K562 (cell line): ENCODE measurements around the gene ECHDC1. TPM values are rescaled to one million over a fixed set of nuclear protein-coding genes. Genes with fewer than 3 reads are reported as not detected.
A peak's percentile ranks its signal among the peaks of the same experiment; 100 is the strongest.

Experiments
- ATAC-seq: fragments of 200-7000 bp; cut with Tn5 transposase; 3 replicates; pipeline ENCODE4 v1.9.1; 2020; ENCODE audit warnings: moderate library complexity
- BruUV-seq: library from RNA; stranded (reverse); fragments of 400-500 nt; replicated peaks from 2 replicates; lab custom pipeline; 2021; lab: Mats Ljungman, UMichigan
- CTCF ChIA-PET: fragments of 300-600 bp; formaldehyde crosslinking; extraction: SDS; loops from one replicate; lab custom pipeline; 2021; ENCODE audit warnings: low intra/inter-chr PET ratio; lab: Yijun Ruan, JAX
- POLR2A ChIA-PET: fragments of 300-600, 350-650 bp; sonication (Branson Sonifier 250); formaldehyde crosslinking; extraction: SDS; loops from one replicate; lab custom pipeline; 2021; ENCODE audit warnings: antibody characterized with exemption, inconsistent platforms; lab: Yijun Ruan, JAX
- DNase-seq, 4 experiments: peaks; one replicate each; pipeline versions ENCODE4 v3.0.0 to v3.0.0-alpha.2; 2011 to 2018; ENCODE audit warnings: low spot score in 3 of 4, mixed read lengths in 3 of 4; ENCODE audit errors: extremely low read depth in 1 of 4
- FAIRE-seq: peaks from 2 replicates; lab custom pipeline; 2011; peaks lifted over from hg19 to GRCh38; lab: Jason Lieb, UNC
- H2AFZ ChIP-seq: 2 replicates; pipeline ENCODE4 v1.6.0; 2011; ENCODE audit warnings: low read depth, low read length, control low read depth, inconsistent platforms
- H3K27ac ChIP-seq: fragments of 200-600 bp; 3 replicates; pipeline ENCODE4 v1.8.0; 2011; ENCODE audit warnings: low read depth, mild to moderate bottlenecking, control low read depth, inconsistent platforms, low read length, moderate library complexity, mixed read lengths; ENCODE audit errors: extremely low read depth
- H3K27me3 ChIP-seq, 2 experiments: fragments of 300-600 bp in 1 of 2; 2 replicates in 1 of 2; 3 replicates in 1 of 2; pipeline versions ENCODE4 v1.6.0 to v1.8.0; 2011; ENCODE audit warnings: inconsistent platforms in 2 of 2, low read length in 2 of 2, mild to moderate bottlenecking in 1 of 2, mixed read lengths in 1 of 2, moderate library complexity in 1 of 2; ENCODE audit not compliant: control insufficient read depth in 2 of 2, insufficient read depth in 2 of 2
- H3K36me3 ChIP-seq: fragments of 300-600 bp; 3 replicates; pipeline ENCODE4 v1.8.0; 2011; ENCODE audit warnings: mild to moderate bottlenecking, low read length, inconsistent platforms; ENCODE audit not compliant: control insufficient read depth, insufficient read depth
- H3K4me1 ChIP-seq, 2 experiments: fragments of 200-600 bp in 1 of 2; replicated peaks in 1 of 2; 2 replicates in 1 of 2; 3 replicates in 1 of 2; pipeline versions ENCODE4 v1.5.1 to v1.8.0; 2011; ENCODE audit warnings: inconsistent platforms in 2 of 2, low read length in 2 of 2, mild to moderate bottlenecking in 1 of 2, mixed read lengths in 1 of 2, moderate library complexity in 1 of 2; ENCODE audit not compliant: control insufficient read depth in 2 of 2, insufficient read depth in 2 of 2
- H3K4me2 ChIP-seq: 2 replicates; pipeline ENCODE4 v1.6.1; 2011; ENCODE audit warnings: low read length, control low read depth, inconsistent platforms, mixed read lengths; ENCODE audit not compliant: insufficient read depth
- H3K4me3 ChIP-seq: fragments of 200-600 bp; sonication (generic), shearing (Covaris generic); 2 replicates; pipeline ENCODE4 v1.5.1; 2016; ENCODE audit warnings: control low read depth, inconsistent platforms
- H3K79me2 ChIP-seq: fragments of 200-600 bp; 3 replicates; pipeline ENCODE4 v1.8.0; 2011; ENCODE audit warnings: low read length, inconsistent platforms; ENCODE audit not compliant: control insufficient read depth, insufficient read depth
- H3K9ac ChIP-seq, 2 experiments: 2 replicates each; pipeline versions ENCODE4 v1.6.0 to v1.6.1; 2011; ENCODE audit warnings: low read depth in 2 of 2, low read length in 2 of 2, control low read depth in 1 of 2, inconsistent platforms in 1 of 2, mild to moderate bottlenecking in 1 of 2, mixed read lengths in 1 of 2; ENCODE audit not compliant: insufficient read depth in 1 of 2
- H3K9me1 ChIP-seq: one replicate; pipeline ENCODE4 v1.6.0; 2011; ENCODE audit warnings: inconsistent platforms, mild to moderate bottlenecking, low read length, moderate library complexity; ENCODE audit not compliant: control insufficient read depth, insufficient read depth
- H3K9me3 ChIP-seq: replicated peaks from 2 replicates; pipeline ENCODE4 v1.5.1; 2011; ENCODE audit warnings: low read depth, low read length, inconsistent platforms; ENCODE audit not compliant: control insufficient read depth, insufficient read depth
- H4K20me1 ChIP-seq: replicated peaks from 2 replicates; pipeline ENCODE4 v1.6.1; 2011; ENCODE audit warnings: low read length, inconsistent platforms, mixed read lengths; ENCODE audit not compliant: control insufficient read depth, insufficient read depth
- TAF7 ChIP-seq: fragments of 450-650 bp; IDR thresholded peaks from 2 replicates; pipeline ENCODE4 v1.6.1; 2016; ENCODE audit warnings: missing genetic modification characterization, missing compliant biosample characterization
- ZNF316 ChIP-seq: fragments of 450-650 bp; IDR thresholded peaks from 2 replicates; pipeline ENCODE4 v1.6.1; 2016
- in situ Hi-C: fragments of 300-500 bp; cut with MboI; formaldehyde crosslinking; loops from 4 replicates; pipeline ENCODE4 v1.15.0; 2018; ENCODE audit warnings: inconsistent platforms, mixed read lengths
- intact Hi-C: fragments of 100-400 bp; cut with micrococcal nuclease; formaldehyde crosslinking; loops from 2 replicates; pipeline ENCODE4 v1.14.2; 2022
- polyA plus RNA-seq, 8 experiments: library from polyadenylated mRNA; depleted of rRNA in 4 of 8; stranded (reverse) in 5 of 8; unstranded in 3 of 8; fragments of >200 nt; fragmentation: Nextera tagmentation in 2 of 8; fragmentation: Illumina TruSeq in 1 of 8; extraction: Ambion mirVana in 2 of 8; extraction: Trizol in 1 of 8; gene quantifications; 2 replicates each; pipeline versions ENCODE4 v1.2.1 to v1.2.3, GENCODE V29; 2011 to 2014; ENCODE audit warnings: inconsistent platforms in 1 of 8, missing spikeins in 1 of 8
- total RNA-seq, 7 experiments: library from RNA; depleted of rRNA in 6 of 7; stranded (reverse); fragments of >200 nt in 6 of 7; fragmentation: Illumina TruSeq in 2 of 7; extraction: Trizol in 2 of 7; gene quantifications; 2 replicates each; pipeline versions ENCODE4 v1.2.1 to v1.2.3, GENCODE V29; 2011 to 2021; ENCODE audit warnings: low replicate concordance in 1 of 7
- TF ChIP-seq, protein P1 (sequence below), 2 experiments: fragments of 450-650 bp; formaldehyde crosslinking in 1 of 2; IDR thresholded peaks; 2 replicates each; pipeline versions ENCODE4 v1.4.0 to v1.6.1; 2014 to 2020; ENCODE audit warnings: mild to moderate bottlenecking in 2 of 2, borderline replicate concordance in 1 of 2, low read depth in 1 of 2

The ECHDC1 gene
- total and polyA plus RNA-seq, 9 of the 15 experiments (the other 6 are each of a cell fraction or from before 2014, with no cell fraction given) = 58.0 to 105 (median 78.6) TPM

GRCh38 chr6:127345521-127345920 lies 2.1 kb upstream of the ECHDC1 start:
- peaks cover 67% of the 10 kb centered on the region for H3K79me2 ChIP-seq
- no peak overlapping the region for H2AFZ ChIP-seq
- ChIA-PET CTCF (no interaction called here), POLR2A (no interaction called here)
- no peak overlapping the region for H3K4me2 ChIP-seq
- H3K4me3 ChIP-seq = no peak overlapping the region
- no peak overlapping the region for H3K9ac ChIP-seq
- H3K36me3 ChIP-seq = peaks cover 16% of the 10 kb centered on the region; the same call in 2 of the 3 replicates
- TF ChIP-seq, protein P1, sequence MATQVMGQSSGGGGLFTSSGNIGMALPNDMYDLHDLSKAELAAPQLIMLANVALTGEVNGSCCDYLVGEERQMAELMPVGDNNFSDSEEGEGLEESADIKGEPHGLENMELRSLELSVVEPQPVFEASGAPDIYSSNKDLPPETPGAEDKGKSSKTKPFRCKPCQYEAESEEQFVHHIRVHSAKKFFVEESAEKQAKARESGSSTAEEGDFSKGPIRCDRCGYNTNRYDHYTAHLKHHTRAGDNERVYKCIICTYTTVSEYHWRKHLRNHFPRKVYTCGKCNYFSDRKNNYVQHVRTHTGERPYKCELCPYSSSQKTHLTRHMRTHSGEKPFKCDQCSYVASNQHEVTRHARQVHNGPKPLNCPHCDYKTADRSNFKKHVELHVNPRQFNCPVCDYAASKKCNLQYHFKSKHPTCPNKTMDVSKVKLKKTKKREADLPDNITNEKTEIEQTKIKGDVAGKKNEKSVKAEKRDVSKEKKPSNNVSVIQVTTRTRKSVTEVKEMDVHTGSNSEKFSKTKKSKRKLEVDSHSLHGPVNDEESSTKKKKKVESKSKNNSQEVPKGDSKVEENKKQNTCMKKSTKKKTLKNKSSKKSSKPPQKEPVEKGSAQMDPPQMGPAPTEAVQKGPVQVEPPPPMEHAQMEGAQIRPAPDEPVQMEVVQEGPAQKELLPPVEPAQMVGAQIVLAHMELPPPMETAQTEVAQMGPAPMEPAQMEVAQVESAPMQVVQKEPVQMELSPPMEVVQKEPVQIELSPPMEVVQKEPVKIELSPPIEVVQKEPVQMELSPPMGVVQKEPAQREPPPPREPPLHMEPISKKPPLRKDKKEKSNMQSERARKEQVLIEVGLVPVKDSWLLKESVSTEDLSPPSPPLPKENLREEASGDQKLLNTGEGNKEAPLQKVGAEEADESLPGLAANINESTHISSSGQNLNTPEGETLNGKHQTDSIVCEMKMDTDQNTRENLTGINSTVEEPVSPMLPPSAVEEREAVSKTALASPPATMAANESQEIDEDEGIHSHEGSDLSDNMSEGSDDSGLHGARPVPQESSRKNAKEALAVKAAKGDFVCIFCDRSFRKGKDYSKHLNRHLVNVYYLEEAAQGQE (IDR thresholded peaks at IDR 0.05; ENCODE audit: borderline replicate concordance) = no peak
- TF ChIP-seq, protein P1 (CRISPR knock-in tag; IDR thresholded peaks at IDR 0.05; ENCODE audit: low read depth) = no peak
- TF ChIP-seq ZNF316 (peak; percentile 34; the same call in 1 of the 2 replicates), TAF7 (tag) (no peak)
- BruUV-seq = no TSS peak
- no peaks in the 10 kb centered on the region; the same call in 1 of the 2 replicates for H3K9me3 ChIP-seq
- in situ Hi-C loops (no loop called here), intact Hi-C loops (loop anchor here (2.0 to 10.0 kb wide), 2 partner anchors 77 to 1361 kb away; partner anchors contain the start of gene TRMT11)
- ATAC-seq (no peak), FAIRE-seq (no peak), DNase-seq (no peak)
- H3K27ac ChIP-seq = no peak overlapping the region
- H3K27me3 ChIP-seq = no peaks in the 10 kb centered on the region
- H4K20me1 ChIP-seq = no peaks in the 10 kb centered on the region
- H3K9me1 ChIP-seq = no peaks in the 10 kb centered on the region
- H3K4me1 ChIP-seq = peaks cover 3 to 8% of the 10 kb centered on the region in 2 experiments; a peak in 3 of 5 replicates
